Measurements from ENCODE around the gene NKAPL. TPM values are rescaled to one million over a fixed set of nuclear protein-coding genes. Genes with fewer than 3 reads are reported as not detected.
"Not testable (repeated sequence)": the region's sequence is repeated elsewhere in the genome, so short reads cannot be mapped to it uniquely, and the experiment has no call there.

NKAPL gene
- total RNA-seq, 1 donor from 2014 or later, result not detected

DNA sequence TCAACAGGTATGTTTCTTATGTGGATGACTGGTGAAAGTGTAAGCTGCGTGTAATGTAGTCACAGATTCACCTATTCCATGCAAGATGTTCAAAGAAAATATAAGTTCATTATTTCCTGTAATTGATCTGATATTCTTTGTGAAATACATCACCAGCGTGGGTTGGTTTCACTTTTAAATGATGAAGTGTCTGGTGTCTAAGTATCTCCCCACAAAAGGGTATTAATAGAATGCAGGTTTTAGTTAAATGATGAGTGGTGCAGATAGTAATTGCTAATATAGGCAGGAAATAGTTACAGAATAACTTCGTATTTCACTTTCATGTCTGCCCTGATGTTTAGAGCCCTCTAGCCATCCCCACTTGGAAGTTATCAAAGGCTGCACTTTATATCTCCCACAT is 44.5 kb downstream of the NKAPL start:
- H3K4me1 Mint-ChIP-seq, result no peaks in the 10 kb centered on the region
- peaks cover 59% of the 10 kb centered on the region for H3K36me3 Mint-ChIP-seq (ENCODE audit: low read depth)
- no peaks in the 10 kb centered on the region for H3K27me3 Mint-ChIP-seq (ENCODE audit: low read depth)
- TF ChIP-seq, protein P1, sequence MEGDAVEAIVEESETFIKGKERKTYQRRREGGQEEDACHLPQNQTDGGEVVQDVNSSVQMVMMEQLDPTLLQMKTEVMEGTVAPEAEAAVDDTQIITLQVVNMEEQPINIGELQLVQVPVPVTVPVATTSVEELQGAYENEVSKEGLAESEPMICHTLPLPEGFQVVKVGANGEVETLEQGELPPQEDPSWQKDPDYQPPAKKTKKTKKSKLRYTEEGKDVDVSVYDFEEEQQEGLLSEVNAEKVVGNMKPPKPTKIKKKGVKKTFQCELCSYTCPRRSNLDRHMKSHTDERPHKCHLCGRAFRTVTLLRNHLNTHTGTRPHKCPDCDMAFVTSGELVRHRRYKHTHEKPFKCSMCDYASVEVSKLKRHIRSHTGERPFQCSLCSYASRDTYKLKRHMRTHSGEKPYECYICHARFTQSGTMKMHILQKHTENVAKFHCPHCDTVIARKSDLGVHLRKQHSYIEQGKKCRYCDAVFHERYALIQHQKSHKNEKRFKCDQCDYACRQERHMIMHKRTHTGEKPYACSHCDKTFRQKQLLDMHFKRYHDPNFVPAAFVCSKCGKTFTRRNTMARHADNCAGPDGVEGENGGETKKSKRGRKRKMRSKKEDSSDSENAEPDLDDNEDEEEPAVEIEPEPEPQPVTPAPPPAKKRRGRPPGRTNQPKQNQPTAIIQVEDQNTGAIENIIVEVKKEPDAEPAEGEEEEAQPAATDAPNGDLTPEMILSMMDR (conservative IDR thresholded peaks at IDR 0.05), result no peak
- H3K9me3 Mint-ChIP-seq, result peaks cover 10% of the 10 kb centered on the region
- H3K4me3 Mint-ChIP-seq, result no peak overlapping the region
- no peak overlapping the region for H3K27ac Mint-ChIP-seq (ENCODE audit: unreplicated experiment)
- no peak for DNase-seq (ENCODE audit: low read depth, low spot score)

DNA sequence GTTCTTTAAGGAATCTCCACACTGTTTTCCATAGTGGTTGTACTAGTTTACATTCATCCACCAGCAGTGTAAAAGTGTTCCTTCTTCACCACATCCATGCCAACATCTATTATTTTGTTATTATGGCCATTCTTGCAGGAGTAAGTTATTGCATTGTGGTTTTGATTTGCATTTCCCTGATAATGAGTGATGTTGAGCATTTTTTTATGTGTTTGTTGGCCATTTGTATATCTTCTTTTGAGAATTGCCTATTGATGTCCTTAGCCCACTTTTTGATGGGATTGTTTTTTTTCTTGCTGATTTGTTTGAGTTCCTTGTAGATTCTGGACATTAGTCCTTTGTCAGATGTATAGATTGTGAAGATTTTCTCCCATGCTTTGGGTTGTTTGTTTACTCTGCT is 47.3 kb downstream of the NKAPL start:
- H3K4me3 Mint-ChIP-seq; DNase-seq (ENCODE audit: low read depth, low spot score); H3K4me1 Mint-ChIP-seq; H3K27me3 Mint-ChIP-seq (ENCODE audit: low read depth); H3K27ac Mint-ChIP-seq (ENCODE audit: unreplicated experiment): not testable (repeated sequence)
- peaks cover 20% of the 10 kb centered on the region for H3K9me3 Mint-ChIP-seq
- H3K36me3 Mint-ChIP-seq (ENCODE audit: low read depth), result peaks cover 68% of the 10 kb centered on the region

Other genes with a start within 250 kb of the NKAPL start
- 0.91 and 0.98 TPM in 2 replicates for gene ZNF165, start 178.7 kb upstream of the NKAPL start, total RNA-seq
- gene ZSCAN16, start 134.7 kb upstream of the NKAPL start, total RNA-seq, result 11.1 and 11.8 TPM in 2 replicates
- gene ZKSCAN8, start 117.4 kb upstream of the NKAPL start, total RNA-seq, result 37.9 and 40.1 TPM in 2 replicates
- gene ZSCAN9, start 34.0 kb upstream of the NKAPL start, total RNA-seq, result 30.3 and 31.4 TPM in 2 replicates
- gene ZKSCAN4, start 7.0 kb upstream of the NKAPL start, total RNA-seq, result 7.9 and 8.1 TPM in 2 replicates
- 15.0 and 19.8 TPM in 2 replicates for gene ZSCAN26, start 7.8 kb downstream of the NKAPL start, total RNA-seq
- gene PGBD1, start 22.3 kb downstream of the NKAPL start, total RNA-seq, result 13.6 and 14.4 TPM in 2 replicates
- 5.7 and 6.7 TPM in 2 replicates for gene ZSCAN31, start 76.9 kb downstream of the NKAPL start, total RNA-seq
- gene ZKSCAN3, start 90.7 kb downstream of the NKAPL start, total RNA-seq, result 11.5 and 12.1 TPM in 2 replicates
- gene ZSCAN12, start 140.4 kb downstream of the NKAPL start, total RNA-seq, result 16.6 and 18.0 TPM in 2 replicates
- gene ZSCAN23, start 184.2 kb downstream of the NKAPL start, total RNA-seq, result 11.8 and 12.5 TPM in 2 replicates